Astrocyte of the hippocampus (primary cell): Measurements from ENCODE around the gene TMEM191C.
"Not testable (repeated sequence)": the region's sequence is repeated elsewhere in the genome, so short reads cannot be mapped to it uniquely, and the experiment has no call there.

Experiments
- DNase-seq: peaks from one replicate; pipeline ENCODE4 v3.0.0; 2011; ENCODE audit warnings: low read depth, low spot score

Gene TMEM191C

DNA sequence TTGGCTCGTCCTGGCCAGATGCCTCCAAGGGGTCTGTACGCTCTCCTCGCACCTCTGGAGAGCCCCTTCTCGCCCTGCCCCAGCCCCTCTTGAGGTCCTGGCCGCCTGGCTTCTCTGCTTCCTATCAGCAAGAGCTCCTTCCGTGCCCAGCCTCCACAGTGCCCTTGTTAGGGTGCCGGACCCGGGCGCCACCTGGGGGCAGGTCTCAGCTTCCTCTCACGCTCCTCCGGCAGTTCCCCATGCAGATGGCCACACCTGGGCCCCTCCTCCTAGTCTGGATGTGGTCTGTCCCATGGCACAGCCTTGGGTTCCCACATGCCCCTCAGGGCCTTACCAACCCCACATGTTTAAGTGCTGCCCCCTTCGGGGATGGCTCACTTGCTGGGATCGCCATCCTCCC is 6.5 kb downstream of the TMEM191C start:
- not testable (repeated sequence) for DNase-seq

DNA sequence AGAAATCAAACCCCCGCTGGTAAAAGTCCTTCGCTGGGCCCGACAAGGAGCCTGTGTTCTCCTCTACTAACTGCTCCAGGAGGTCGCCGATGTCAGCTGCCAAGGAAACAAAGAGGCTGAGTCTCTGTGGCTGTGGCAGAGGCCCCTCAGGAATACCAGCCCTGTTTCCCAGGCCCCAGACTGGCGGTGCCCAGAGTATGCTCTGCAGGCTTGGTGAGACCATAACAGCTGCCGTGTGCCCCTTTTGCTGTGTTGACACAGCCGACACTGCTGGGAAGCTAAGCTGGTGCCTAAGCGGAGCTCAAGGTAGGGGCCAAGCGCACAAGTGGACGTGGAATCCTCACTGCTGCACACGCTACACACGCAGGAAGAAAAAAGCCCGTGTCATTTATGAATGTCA is 16.9 kb downstream of the TMEM191C start:
- not testable (repeated sequence) for DNase-seq

DNA sequence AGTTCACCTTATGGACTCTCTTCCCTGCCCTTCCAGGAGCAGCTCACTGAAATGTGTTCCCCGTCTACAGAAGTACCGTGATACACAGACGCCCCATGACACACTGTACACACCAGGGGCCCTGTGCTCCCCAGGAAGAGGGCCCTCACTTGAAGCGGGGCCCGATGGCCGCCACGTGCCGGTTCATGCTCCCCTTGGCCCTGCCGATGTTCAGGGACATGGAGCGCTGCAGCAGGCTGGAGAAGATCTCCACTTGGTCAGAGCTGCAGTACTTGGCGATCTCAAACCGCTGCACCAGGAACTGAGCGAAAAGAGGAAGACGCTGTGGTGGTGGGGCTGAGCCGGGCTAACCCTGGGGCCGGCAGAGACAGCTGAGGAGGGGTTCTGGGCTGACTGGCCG is 20.5 kb downstream of the TMEM191C start:
- not testable (repeated sequence) for DNase-seq

DNA sequence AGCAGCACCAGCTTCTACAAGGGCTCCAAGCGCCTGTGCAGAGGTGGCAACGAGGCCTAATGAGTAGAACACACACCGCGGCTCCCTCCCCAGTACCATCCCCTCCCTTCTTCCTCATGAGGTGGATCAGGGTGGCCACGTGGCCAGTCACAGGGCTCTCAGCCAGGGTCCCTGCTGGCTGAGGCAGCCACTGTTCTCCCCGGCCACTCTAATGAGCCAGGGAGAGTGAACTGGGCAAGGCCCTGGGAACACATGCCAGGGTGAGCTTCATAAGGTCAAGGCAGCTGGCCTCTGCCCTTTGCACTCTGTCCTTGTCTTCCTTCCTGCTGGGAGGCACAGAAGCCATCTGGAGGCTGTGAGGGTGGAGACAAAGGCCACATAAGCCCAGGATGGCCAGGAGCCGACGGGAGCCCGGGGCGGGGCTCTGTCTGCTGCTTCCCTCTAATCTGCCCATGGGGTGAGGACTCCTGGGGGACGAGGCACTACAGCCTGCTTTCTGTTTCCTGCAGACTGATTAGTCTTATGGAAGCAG is 22.0 kb downstream of the TMEM191C start:
- not testable (repeated sequence) for DNase-seq

- DNase-seq, result not testable (repeated sequence)
These were observed 23.4 kb downstream of the TMEM191C start for GRCh38 chr22:21490556-21490955.

- not testable (repeated sequence) for DNase-seq
These were observed 25.1 kb downstream of the TMEM191C start for GRCh38 chr22:21492271-21492670.

GRCh38 chr22:21493789-21494782 is 26.9 kb downstream of the TMEM191C start:
- not testable (repeated sequence) for DNase-seq

DNA sequence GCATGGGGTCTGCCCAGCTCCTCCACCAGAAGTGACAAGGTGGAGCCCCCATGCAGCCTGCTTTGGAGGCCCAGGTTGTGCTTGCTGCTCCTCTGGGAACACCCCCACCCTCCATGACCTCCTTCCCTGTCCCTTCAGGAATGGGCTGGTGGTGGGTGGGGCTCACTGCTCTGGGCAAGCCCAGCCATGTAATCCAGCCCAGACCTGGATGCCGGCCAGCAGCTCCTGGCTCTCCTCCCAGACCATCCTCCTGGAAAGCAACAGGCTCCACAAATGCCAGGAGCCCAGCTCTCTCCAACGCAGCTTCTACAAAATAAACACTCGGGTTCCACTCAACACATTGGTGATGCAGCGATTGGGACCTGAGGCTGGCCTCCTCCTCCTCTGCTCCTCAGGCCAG is 30.8 kb downstream of the TMEM191C start:
- not testable (repeated sequence) for DNase-seq

DNA sequence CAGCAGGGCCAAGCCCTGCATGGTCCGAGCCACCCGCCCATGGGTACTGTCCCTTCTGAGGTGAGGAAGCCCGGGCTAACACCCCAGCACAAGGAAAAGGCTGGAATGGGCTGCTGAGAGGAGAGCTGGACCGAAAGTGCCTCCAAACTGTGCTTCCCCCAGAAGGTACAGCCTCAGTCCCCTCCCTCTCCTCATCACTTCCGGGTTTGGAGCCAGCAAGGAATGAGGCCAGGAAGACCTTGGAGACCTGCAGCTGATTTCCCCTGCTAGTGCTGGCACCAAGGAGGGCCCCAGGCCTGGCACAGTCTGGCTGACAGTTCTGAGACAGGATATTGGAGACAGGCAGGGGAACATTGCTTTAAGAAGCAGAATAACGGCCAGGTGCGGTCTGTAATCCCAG is 31.3 kb downstream of the TMEM191C start:
- not testable (repeated sequence) for DNase-seq

DNA sequence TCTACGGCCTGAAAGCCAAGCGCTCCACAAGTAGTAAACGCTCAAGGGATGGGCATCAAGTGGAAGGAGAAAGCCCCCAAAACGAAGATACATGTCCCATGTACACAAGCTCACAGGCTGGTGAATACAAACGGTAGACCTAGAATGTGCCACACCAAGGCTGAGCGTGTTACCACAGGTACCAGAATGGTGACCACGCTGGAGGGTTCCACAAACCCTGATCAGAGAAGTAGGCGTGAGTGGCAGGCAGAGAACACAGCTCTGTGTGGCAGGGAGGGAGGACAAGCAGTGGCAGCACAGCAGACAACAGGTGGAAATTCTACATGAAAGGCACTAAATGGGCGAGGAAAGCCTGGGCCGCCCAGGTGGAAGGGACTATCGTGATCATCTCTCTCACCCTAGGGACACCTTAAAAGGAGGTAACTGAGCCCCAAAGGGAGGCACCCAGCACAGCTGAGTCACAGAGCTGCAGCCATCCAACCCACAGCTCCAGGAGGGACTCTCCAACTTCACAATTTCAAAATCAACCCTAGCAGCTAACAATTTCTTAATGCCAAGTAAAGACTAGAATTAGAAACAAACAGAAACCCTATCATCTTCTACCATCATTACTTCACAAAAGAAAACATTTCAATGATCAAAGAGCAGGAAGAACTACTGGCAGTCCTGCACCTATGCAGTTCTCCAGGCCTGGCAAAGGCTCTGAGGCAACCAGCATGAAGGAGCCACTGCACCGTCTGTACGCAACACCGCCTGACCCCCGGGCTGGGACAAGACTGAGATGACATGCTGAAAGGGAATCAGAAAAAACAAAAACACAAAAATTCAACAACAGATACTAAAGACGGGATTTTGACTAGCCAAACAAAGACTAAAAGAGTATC is 32.7 kb downstream of the TMEM191C start:
- DNase-seq, result not testable (repeated sequence)

DNA sequence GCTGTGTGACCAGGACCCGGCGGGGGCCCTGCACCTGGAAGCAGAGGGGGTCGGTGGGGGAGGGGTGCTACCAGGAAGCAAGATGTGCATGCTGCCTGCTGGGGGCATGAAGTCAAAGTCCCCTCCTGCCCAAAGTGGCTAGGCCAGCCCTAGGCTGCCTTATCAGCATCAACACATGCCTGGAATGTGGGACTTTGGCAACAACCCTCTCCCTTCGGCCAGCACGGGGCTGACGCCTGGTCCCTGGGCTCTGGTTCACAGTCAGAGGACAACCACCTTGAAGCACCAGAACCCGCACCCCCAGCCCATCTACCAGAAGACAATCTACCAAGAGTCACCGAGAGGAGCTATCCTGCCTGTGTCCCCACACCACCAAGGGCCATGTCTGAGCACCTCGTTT is 43.2 kb downstream of the TMEM191C start:
- DNase-seq, result not testable (repeated sequence)

DNA sequence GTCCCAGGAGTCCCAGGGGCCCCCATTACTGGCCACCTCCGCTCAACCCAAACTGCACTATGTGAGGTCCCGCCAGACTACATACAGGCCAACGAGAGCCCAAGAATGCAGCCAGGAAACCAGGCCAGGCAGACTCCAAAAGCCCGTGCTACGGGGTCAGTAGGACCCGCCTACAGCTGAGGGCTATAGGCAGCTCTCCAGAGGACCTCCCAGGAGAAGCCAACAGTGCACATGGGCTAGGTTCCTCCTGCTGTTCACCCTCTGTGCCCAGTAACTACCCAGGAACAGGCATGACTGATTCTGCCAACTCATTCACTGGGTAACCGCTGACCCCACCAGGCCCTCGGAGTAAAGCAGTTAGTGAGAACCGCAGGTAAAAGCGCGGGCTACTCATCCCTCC is 44.8 kb downstream of the TMEM191C start:
- not testable (repeated sequence) for DNase-seq

DNA sequence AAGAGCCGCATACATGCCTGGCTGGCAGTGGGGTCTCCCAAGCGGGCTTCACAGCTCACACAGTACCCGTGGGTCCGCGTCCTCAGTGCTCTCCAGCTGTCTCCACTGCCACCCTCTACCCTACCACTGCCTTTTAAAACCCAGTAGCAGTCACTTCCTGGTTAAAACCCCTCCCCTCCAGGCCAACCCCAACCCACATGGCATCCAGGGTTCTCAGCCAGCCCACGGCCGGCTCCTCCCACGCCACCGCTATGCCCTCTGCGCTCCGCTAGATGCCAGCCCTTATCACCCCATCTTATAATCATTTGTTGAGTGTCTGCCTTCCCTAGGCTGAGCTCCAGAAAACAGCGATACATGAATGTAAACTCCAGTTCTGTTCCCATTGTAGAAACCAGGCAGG is 46.9 kb downstream of the TMEM191C start:
- not testable (repeated sequence) for DNase-seq

DNA sequence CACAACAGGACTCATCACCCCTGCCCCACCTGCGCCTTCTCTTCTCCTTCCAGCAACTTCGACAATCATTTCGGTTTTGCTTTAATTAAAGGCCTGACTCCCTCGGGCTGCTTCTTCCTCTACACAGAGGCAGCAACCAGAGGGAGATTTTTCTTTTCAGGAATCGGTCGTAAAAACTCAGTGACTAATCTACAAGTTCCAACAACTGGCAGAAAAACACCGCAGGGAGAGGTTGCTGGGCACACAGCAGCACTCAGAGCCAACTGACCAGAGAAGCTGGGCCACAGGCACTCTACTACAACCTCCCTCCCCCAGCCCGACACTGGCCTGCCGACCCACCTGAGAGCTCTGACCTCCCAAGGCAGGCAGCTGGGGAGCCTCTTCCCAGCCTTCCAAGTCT is 48.0 kb downstream of the TMEM191C start:
- not testable (repeated sequence) for DNase-seq

DNA sequence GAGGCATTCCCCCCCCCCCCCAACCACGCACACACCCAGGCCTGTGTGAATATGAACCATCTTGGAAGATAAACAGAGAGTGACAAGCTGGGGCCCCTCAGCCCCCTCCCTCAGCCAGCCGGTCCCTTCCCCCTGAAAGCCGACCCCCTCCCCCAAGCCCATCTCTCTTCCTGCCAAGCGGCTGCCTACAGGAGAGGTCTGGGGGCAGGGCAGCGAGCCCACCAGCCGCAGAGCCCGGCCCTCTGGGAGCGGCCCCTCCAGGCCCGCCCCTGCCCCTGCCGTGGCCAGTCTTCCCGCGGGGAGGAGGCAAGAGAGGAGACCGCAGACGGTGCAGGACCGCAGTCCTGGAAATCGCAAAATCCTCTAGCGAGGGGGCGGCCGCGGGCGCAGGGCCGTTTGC is 49.3 kb downstream of the TMEM191C start:
- DNase-seq, result not testable (repeated sequence)

GRCh38 chr22:21516970-21517764 is 50.0 kb downstream of the TMEM191C start:
- DNase-seq, result not testable (repeated sequence)
